Astrocyte of the cerebellum (primary cell): ENCODE measurements around the gene IL7R.
A peak's percentile ranks its signal among the peaks of the same experiment; 100 is the strongest.

Experiments
- DNase-seq: peaks from one replicate; pipeline ENCODE4 v3.0.0-alpha.2; 2011; ENCODE audit warnings: low read depth
- H3K4me3 ChIP-seq: 2 replicates; pipeline ENCODE4 v1.5.1; 2011; ENCODE audit warnings: mild to moderate bottlenecking, low read depth, low read length, moderate library complexity
- in situ Hi-C: cut with HindIII; loops from 2 replicates; pipeline ENCODE4 v1.10.0; 2017; ENCODE audit warnings: low sequenced_read_pairs
- TF ChIP-seq, protein P1 (sequence below): IDR thresholded peaks from 2 replicates; pipeline ENCODE4 v1.5.1; 2012; ENCODE audit warnings: low read length, low read depth, moderate library complexity, mild to moderate bottlenecking; ENCODE audit errors: missing control alignments

The IL7R gene

DNA sequence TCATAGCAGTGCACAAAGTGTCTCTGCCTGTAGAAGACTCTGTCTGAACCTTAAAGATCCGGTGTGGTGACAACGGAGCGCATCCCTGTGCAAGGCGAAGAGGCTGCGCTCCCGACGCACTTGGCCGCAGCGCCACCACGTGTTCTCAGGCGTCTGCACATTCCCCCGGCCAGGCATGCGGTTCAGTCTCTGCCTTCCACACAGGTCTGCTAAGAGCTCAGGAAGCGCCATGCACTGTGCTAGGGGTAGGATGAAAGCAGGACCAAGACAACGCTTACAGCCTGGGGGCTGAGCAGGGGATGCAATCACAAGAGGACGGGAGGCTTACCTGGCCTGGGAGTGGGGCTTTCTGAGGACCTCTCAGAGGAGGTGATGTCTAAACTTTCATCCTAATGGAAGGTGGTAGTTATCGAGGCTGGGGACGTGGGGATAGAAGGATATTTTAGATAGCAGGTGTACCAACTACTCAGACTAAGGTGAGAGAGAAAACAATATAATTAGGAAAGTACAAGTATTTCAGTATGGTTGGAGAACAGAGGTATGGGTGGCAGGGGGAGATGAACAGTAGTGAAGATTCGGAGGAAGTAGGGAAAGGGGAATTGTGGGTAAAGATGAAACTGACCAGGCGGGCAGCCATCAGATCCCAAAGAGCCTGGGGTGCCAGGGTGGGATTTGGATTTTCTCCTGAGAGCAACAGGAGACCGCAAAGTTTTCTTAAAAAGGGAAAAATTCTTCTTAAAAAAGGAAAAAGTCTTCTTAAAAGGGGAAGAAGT is 68.4 kb downstream of the IL7R start:
- H3K4me3 ChIP-seq: no peak overlapping the region
- TF ChIP-seq, protein P1, sequence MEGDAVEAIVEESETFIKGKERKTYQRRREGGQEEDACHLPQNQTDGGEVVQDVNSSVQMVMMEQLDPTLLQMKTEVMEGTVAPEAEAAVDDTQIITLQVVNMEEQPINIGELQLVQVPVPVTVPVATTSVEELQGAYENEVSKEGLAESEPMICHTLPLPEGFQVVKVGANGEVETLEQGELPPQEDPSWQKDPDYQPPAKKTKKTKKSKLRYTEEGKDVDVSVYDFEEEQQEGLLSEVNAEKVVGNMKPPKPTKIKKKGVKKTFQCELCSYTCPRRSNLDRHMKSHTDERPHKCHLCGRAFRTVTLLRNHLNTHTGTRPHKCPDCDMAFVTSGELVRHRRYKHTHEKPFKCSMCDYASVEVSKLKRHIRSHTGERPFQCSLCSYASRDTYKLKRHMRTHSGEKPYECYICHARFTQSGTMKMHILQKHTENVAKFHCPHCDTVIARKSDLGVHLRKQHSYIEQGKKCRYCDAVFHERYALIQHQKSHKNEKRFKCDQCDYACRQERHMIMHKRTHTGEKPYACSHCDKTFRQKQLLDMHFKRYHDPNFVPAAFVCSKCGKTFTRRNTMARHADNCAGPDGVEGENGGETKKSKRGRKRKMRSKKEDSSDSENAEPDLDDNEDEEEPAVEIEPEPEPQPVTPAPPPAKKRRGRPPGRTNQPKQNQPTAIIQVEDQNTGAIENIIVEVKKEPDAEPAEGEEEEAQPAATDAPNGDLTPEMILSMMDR: peak; percentile 73
- DNase-seq: no peak
- in situ Hi-C loops: no loop called here

DNA sequence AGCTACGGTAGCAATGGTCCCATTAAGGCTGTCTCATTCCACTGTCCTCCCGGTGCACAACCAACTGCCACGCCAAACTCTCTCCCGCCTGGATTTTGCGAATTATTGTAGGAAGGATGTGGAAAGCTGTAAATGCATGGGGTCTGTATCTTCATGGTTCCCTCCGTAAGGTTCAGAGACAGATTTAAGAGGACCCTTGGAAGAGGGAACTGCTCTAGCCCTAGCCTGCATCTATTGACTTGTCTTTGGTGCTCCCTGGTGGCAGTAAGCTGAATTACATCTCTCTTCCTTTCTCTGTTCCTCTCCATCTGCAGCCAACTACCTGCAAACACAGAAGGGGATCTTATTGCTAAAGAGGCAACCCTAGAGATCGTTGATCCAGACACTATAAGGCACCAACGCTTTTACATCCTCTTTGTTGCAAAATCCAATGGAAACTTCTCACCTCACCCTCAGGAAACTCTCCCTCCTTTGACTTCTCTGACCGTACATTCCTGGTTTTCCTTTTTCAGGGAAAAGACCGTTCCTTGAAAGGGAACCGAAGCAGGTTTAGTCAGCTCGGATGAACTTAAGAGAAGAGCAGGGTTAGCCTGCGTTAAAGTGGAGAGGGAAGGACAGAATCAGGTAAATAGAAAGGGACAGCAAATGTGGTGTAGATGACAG is 69.8 kb downstream of the IL7R start:
- TF ChIP-seq, protein P1: peak; percentile 74
- in situ Hi-C loops: no loop called here
- no peak for DNase-seq

More for the DNA sequence above, 69.8 kb downstream of the IL7R start:
- no peak overlapping the region for H3K4me3 ChIP-seq
